Trophoblast cell (in vitro differentiated cells and primary cell): Measurements from ENCODE around the gene FAM184A.

Experiments used
- DNase-seq, 2 donors: peaks; one replicate each; pipeline ENCODE4 v3.0.0-alpha.2; 2016
- H2AFZ ChIP-seq: 2 replicates; pipeline ENCODE4 v1.6.1; 2013; ENCODE audit warnings: low read length, moderate library complexity, mild to moderate bottlenecking; ENCODE audit not compliant: insufficient read depth, poor library complexity
- H2AK5ac ChIP-seq: 2 replicates; pipeline ENCODE4 v1.6.1; 2013; ENCODE audit warnings: mild to moderate bottlenecking, low read length
- H2BK120ac ChIP-seq: 2 replicates; pipeline ENCODE4 v1.6.1; 2013; ENCODE audit warnings: low read length, mild to moderate bottlenecking, moderate library complexity; ENCODE audit not compliant: insufficient read depth, poor library complexity
- H2BK12ac ChIP-seq: 2 replicates; pipeline ENCODE4 v1.6.1; 2013; ENCODE audit warnings: mild to moderate bottlenecking, low read length, moderate library complexity
- H2BK5ac ChIP-seq: 2 replicates; pipeline ENCODE4 v1.6.1; 2013; ENCODE audit warnings: low read length, low read depth, moderate library complexity, mild to moderate bottlenecking; ENCODE audit not compliant: poor library complexity
- H3K14ac ChIP-seq: 2 replicates; pipeline ENCODE4 v1.6.1; 2013; ENCODE audit warnings: mild to moderate bottlenecking, low read length
- H3K18ac ChIP-seq: 2 replicates; pipeline ENCODE4 v1.6.1; 2013; ENCODE audit warnings: mild to moderate bottlenecking, low read length
- H3K23ac ChIP-seq: 2 replicates; pipeline ENCODE4 v1.6.1; 2013; ENCODE audit warnings: low read length
- H3K27ac ChIP-seq: 2 replicates; pipeline ENCODE4 v1.5.1; 2013; ENCODE audit warnings: low read depth, mild to moderate bottlenecking, inconsistent platforms, low read length, moderate library complexity
- H3K27me3 ChIP-seq: 2 replicates; pipeline ENCODE4 v1.6.1; 2013; ENCODE audit warnings: inconsistent platforms, mild to moderate bottlenecking, low read length, moderate library complexity; ENCODE audit not compliant: insufficient read depth
- H3K36me3 ChIP-seq, 2 experiments: 1 replicate in 1 of 2; 2 replicates in 1 of 2; pipeline ENCODE4 v1.6.1; 2013; ENCODE audit warnings: low read length in 2 of 2, mild to moderate bottlenecking in 2 of 2, moderate library complexity in 1 of 2; ENCODE audit not compliant: insufficient read depth in 2 of 2, control insufficient read depth in 1 of 2
- H3K4ac ChIP-seq: 2 replicates; pipeline ENCODE4 v1.6.1; 2013; ENCODE audit warnings: low read depth, mild to moderate bottlenecking, low read length, moderate library complexity
- H3K4me1 ChIP-seq, 2 experiments: 1 replicate in 1 of 2; 2 replicates in 1 of 2; pipeline ENCODE4 v1.6.1; 2013; ENCODE audit warnings: low read length in 2 of 2, mild to moderate bottlenecking in 2 of 2, moderate library complexity in 1 of 2; ENCODE audit not compliant: insufficient read depth in 2 of 2, control insufficient read depth in 1 of 2
- H3K4me2 ChIP-seq: 2 replicates; pipeline ENCODE4 v1.6.1; 2013; ENCODE audit warnings: inconsistent platforms, mild to moderate bottlenecking, low read length, moderate library complexity
- H3K4me3 ChIP-seq: 2 replicates; pipeline ENCODE4 v1.5.1; 2013; ENCODE audit warnings: mild to moderate bottlenecking, low read depth, low read length, inconsistent platforms
- H3K79me1 ChIP-seq: one replicate; pipeline ENCODE4 v1.6.1; 2013; ENCODE audit warnings: low read length
- H3K79me2 ChIP-seq: 2 replicates; pipeline ENCODE4 v1.6.1; 2013; ENCODE audit warnings: low read length, mild to moderate bottlenecking; ENCODE audit not compliant: control insufficient read depth, insufficient read depth, poor library complexity
- H3K9ac ChIP-seq: 2 replicates; pipeline ENCODE4 v1.6.1; 2013; ENCODE audit warnings: mild to moderate bottlenecking, low read length
- H3K9me3 ChIP-seq: 2 replicates; pipeline ENCODE4 v1.6.1; 2013; ENCODE audit warnings: low read depth, mild to moderate bottlenecking, control low read depth, inconsistent platforms, low read length; ENCODE audit not compliant: insufficient read depth
- H4K12ac ChIP-seq: 2 replicates; pipeline ENCODE4 v1.6.1; 2013; ENCODE audit warnings: low read depth, mild to moderate bottlenecking, low read length, moderate library complexity
- H4K8ac ChIP-seq: 2 replicates; pipeline ENCODE4 v1.6.1; 2013; ENCODE audit warnings: low read depth, mild to moderate bottlenecking, low read length, moderate library complexity
- H4K91ac ChIP-seq: one replicate; pipeline ENCODE4 v1.6.1; 2013; ENCODE audit warnings: low read depth, mild to moderate bottlenecking, low read length, moderate library complexity
- WGBS: extraction: QIAGEN DNeasy Blood & Tissue Kit; methylation state at CpG from one replicate; pipeline ENCODE4 v1.1.7; 2013; ENCODE audit warnings: missing lambda C conversion rate; ENCODE audit not compliant: insufficient read length, insufficient coverage; ENCODE audit errors: extremely low coverage; 5-methylcytosine and 5-hydroxymethylcytosine counted together

FAM184A gene

DNA sequence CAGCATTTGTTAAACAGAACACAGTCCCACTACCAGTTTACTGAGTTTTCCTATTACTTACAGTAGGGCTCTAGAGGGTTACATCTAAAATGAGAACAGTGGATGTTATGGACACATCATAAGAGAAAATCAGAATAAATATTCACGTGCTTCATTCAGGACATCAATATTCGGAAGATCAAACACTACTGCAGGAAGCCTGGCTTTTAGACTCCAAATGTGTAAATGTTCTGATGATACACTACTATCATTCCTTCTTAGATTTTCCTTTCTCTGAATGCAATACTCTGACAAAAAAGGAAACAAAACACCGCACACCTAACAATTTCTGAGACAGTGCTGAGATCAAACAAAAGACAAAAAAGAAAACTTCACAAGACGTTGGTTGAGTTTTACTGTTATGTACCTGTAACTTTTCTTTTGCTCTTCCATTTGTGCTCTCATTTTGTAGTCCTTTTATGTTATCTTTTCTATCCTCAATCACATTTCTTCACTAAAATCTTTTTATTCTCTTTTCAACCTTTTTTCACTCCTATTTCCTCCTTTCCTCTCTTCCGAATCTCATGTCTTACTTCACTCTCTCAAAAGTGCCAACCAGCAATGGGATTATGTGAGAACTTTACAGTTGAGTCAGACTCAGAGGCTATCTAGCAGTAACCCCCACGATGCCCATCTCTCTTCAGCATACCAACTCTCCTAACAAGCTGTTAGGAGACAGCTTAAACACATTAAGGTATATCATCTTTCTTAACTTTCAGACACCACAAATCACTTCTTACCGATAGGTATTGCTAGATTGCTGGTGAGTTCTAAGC is 1.7 kb downstream of the FAM184A start:
- no peak overlapping the region for H3K27ac ChIP-seq
- H3K4me3 ChIP-seq = no peak overlapping the region
- no peak overlapping the region for H2BK12ac ChIP-seq
- H3K27me3 ChIP-seq = no peaks in the 10 kb centered on the region
- no peaks in the 10 kb centered on the region for H3K79me1 ChIP-seq
- no peak overlapping the region for H3K23ac ChIP-seq
- peaks cover 3% of the 10 kb centered on the region for H3K9me3 ChIP-seq
- H3K4me2 ChIP-seq = no peak overlapping the region
- no peak overlapping the region for H4K12ac ChIP-seq
- H4K8ac ChIP-seq = no peak overlapping the region
- peaks cover 0 to 2% of the 10 kb centered on the region in 2 experiments for H3K4me1 ChIP-seq
- no peak overlapping the region for H2BK120ac ChIP-seq
- DNase-seq = no peak
- no peak overlapping the region for H2AFZ ChIP-seq
- H2BK5ac ChIP-seq = no peak overlapping the region
- 94% methylated on average over 1 of the region's 7 CpGs for WGBS
- no peak overlapping the region for H3K14ac ChIP-seq
- no peak overlapping the region for H4K91ac ChIP-seq
- no peak overlapping the region for H2AK5ac ChIP-seq
- H3K36me3 ChIP-seq = no peaks in the 10 kb centered on the region
- no peak overlapping the region for H3K18ac ChIP-seq
- no peak overlapping the region for H3K4ac ChIP-seq
- no peak overlapping the region for H3K9ac ChIP-seq
- H3K79me2 ChIP-seq = no peaks in the 10 kb centered on the region

DNA sequence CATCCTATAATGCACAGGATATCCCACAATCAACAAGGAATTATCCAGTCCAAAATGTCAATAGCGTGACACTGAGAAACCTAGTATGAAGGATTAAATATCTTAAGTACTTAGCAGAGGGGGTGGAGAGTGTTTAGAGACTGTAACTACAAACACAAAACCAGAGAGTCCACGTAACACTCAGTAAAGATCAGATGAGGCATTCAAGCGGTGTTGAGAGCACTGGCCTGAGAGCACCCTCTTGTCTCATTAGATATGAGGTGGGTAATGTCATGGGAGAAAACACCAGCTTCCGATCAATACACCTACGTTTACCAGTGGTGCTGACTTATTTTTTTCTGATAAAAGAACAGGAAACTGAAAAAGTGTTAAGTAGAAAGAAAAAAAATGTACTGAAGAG is 2.3 kb downstream of the FAM184A start:
- H3K9me3 ChIP-seq = no peaks in the 10 kb centered on the region
- H3K4me2 ChIP-seq = no peak overlapping the region
- H3K27ac ChIP-seq = no peak overlapping the region
- no peak overlapping the region for H3K14ac ChIP-seq
- peaks cover 0 to 2% of the 10 kb centered on the region in 2 experiments for H3K4me1 ChIP-seq
- H3K79me1 ChIP-seq = no peaks in the 10 kb centered on the region
- H3K4me3 ChIP-seq = no peak overlapping the region
- no peaks in the 10 kb centered on the region for H3K79me2 ChIP-seq
- no peak for DNase-seq
- H3K4ac ChIP-seq = no peak overlapping the region
- H2AFZ ChIP-seq = no peak overlapping the region
- H2AK5ac ChIP-seq = no peak overlapping the region
- H4K12ac ChIP-seq = no peak overlapping the region
- no peak overlapping the region for H2BK12ac ChIP-seq
- no peaks in the 10 kb centered on the region for H3K27me3 ChIP-seq
- H4K91ac ChIP-seq = no peak overlapping the region
- H4K8ac ChIP-seq = no peak overlapping the region
- no peak overlapping the region for H2BK120ac ChIP-seq
- H2BK5ac ChIP-seq = no peak overlapping the region
- no peak overlapping the region for H3K9ac ChIP-seq
- H3K23ac ChIP-seq = no peak overlapping the region
- H3K36me3 ChIP-seq = no peaks in the 10 kb centered on the region
- H3K18ac ChIP-seq = no peak overlapping the region
- no CpG with 5 or more reads among the region's 5 CpGs for WGBS

DNA sequence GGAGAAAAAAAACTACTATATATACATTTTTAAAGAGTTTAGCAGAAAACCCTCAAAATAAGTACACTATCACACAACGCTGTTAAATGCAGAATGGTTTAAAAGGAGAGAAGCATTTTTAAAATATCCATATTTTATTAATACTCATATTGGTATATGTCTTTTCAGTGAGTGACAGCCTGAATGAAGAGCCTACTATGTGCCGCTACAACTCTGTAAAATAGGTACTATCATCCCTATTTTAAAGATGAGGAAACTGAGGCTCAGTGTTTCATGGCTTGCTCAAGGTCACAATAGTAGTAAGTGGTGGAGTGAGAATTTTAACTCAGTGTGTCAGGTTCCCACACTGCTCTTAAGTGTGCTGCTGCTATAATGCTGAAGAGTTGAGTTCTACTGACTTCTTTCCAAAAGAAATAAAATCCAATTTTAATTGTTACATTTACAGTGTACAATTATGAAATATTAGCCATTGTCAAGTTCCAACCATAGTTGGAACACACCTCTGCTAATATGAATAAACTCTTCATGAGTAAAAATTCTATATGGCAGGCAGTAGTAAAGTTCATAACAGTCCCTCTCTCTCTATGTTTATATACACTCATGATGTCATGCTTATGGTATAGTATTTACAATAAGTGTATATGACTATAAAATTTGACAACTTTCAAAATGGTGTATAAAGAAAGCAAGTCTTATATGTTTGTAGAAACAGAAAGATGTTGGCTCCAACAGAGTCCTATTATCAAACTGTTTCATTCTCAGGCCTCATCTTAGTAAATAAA is 3.1 kb downstream of the FAM184A start:
- Histone ChIP-seq H2BK12ac (no peak overlapping the region), H3K36me3 (no peaks in the 10 kb centered on the region), H3K9ac (no peak overlapping the region), H2BK120ac (no peak overlapping the region), H3K27me3 (no peaks in the 10 kb centered on the region), H4K8ac (no peak overlapping the region), H2AK5ac (no peak overlapping the region), H3K27ac (no peak overlapping the region), H3K9me3 (no peaks in the 10 kb centered on the region), H3K79me2 (no peaks in the 10 kb centered on the region), H2AFZ (no peak overlapping the region), H3K4me1 (peaks cover 0 to 2% of the 10 kb centered on the region in 2 experiments), H3K14ac (no peak overlapping the region), H4K91ac (no peak overlapping the region), H3K4ac (no peak overlapping the region), H3K23ac (no peak overlapping the region), H2BK5ac (no peak overlapping the region), H3K79me1 (no peaks in the 10 kb centered on the region), H3K4me2 (no peak overlapping the region), H3K4me3 (no peak overlapping the region), H4K12ac (no peak overlapping the region), H3K18ac (no peak overlapping the region)
- no CpG with 5 or more reads among the region's 2 CpGs for WGBS
- DNase-seq = no peak

DNA sequence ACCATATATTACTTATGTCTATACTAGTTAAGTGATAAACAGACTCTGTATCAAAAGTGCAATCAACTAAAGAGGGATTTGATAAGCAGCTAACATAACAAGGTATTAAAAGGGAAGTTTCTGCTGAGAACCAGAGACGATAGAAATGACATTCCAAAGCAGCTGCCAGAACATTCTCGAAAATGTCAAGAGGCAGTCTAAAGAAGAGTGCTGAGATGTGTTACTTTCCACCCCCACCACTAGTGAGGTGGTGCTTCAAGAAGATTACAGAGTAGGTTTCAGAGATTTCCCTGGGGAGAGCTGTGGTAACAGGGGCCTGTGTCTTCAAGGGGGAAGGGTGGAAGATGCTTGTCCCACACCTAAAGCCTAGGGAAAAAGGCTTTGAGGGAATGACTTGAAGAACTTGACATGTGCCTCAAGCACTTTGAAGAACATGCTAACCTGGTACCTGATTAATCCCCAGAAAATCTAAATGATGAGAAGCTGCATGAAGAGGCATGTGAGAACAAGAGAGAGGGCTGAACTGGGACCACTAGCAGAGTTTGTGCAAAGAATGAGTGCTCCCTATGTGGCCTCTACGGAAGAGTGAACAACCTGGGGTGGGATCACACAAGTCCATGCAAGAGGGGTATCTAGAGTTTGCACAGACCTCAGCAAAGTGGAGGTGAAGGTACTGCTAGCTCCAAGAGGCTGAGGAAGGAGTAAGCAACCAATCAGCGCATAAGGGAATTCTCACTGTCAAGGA is 5.0 kb downstream of the FAM184A start:
- no peak overlapping the region for H3K14ac ChIP-seq
- WGBS = no CpG with 5 or more reads among the region's 4 CpGs

More for the DNA sequence above, 5.0 kb downstream of the FAM184A start:
- Histone ChIP-seq H3K23ac (no peak overlapping the region), H2AFZ (no peak overlapping the region), H3K4ac (no peak overlapping the region), H3K4me1 (no peaks in the 10 kb centered on the region), H4K91ac (no peak overlapping the region), H3K4me2 (no peak overlapping the region), H3K79me2 (no peaks in the 10 kb centered on the region), H3K27ac (no peak overlapping the region), H3K9me3 (no peaks in the 10 kb centered on the region), H4K8ac (no peak overlapping the region), H4K12ac (no peak overlapping the region), H3K9ac (no peak overlapping the region), H3K36me3 (no peaks in the 10 kb centered on the region), H2BK12ac (no peak overlapping the region), H2AK5ac (no peak overlapping the region), H2BK5ac (no peak overlapping the region), H2BK120ac (no peak overlapping the region), H3K79me1 (no peaks in the 10 kb centered on the region), H3K4me3 (no peak overlapping the region), H3K18ac (no peak overlapping the region), H3K27me3 (no peaks in the 10 kb centered on the region)
- no peak for DNase-seq
